OCI-LY3 (cell line): Measurements from ENCODE around the gene TRPM5.

Experiments
- EZH2phosphoT487 ChIP-seq: fragments of 200-600 bp; shearing (Covaris generic); IDR thresholded peaks from 2 replicates; pipeline ENCODE4 v1.6.1; 2018; ENCODE audit warnings: antibody characterized with exemption, mixed run types, low read depth
- TF ChIP-seq, protein P1 (sequence below): fragments of 200-600, 300-600 bp; sonication (generic); IDR thresholded peaks from 2 replicates; pipeline ENCODE4 v1.5.1; 2014; ENCODE audit warnings: antibody characterized with exemption, low read length, low read depth

DNA sequence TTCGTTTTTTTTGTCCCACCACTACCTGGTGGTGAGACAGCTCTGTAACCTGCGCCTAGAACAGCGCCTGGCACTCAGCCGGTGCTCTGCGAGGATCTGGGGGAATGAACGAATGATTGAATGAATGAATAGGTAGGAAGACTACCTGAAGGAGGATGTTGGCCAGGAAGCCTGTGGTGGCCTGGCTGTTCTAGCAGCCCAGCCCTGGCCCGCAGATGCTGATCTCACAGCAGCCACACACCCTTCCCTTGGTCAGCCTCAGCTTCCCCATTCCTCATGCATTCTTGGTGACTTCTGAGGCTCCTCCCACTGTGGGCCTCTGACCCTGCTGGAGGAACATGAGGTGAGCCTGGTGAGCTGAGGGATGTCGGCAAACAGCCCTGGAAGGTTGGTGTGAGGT lies 3.7 kb downstream of the TRPM5 start:
- TF ChIP-seq, protein P1, sequence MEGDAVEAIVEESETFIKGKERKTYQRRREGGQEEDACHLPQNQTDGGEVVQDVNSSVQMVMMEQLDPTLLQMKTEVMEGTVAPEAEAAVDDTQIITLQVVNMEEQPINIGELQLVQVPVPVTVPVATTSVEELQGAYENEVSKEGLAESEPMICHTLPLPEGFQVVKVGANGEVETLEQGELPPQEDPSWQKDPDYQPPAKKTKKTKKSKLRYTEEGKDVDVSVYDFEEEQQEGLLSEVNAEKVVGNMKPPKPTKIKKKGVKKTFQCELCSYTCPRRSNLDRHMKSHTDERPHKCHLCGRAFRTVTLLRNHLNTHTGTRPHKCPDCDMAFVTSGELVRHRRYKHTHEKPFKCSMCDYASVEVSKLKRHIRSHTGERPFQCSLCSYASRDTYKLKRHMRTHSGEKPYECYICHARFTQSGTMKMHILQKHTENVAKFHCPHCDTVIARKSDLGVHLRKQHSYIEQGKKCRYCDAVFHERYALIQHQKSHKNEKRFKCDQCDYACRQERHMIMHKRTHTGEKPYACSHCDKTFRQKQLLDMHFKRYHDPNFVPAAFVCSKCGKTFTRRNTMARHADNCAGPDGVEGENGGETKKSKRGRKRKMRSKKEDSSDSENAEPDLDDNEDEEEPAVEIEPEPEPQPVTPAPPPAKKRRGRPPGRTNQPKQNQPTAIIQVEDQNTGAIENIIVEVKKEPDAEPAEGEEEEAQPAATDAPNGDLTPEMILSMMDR = no peak
- no peak for TF ChIP-seq EZH2phosphoT487
